ENCODE results near the gene GALNTL6.

- TF ChIP-seq POLR2A (IDR thresholded peaks at IDR 0.05) (no peak), CTCF (IDR thresholded peaks at IDR 0.05) (no peak)
These were observed 972.4 kb downstream of the GALNTL6 start for GRCh38 chr4:172785613-172786012.

Data from lower leg skin (tissue), 3 donors.